ENCODE measurements around the gene ZCCHC24.

ZCCHC24 gene

GRCh38 chr10:79393924-79394610, 51.4 kb downstream of the ZCCHC24 start:
- no peak for DNase-seq

GRCh38 chr10:79393221-79393923, 52.1 kb downstream of the ZCCHC24 start:
- no peak for DNase-seq

GRCh38 chr10:79392506-79393176, 52.8 kb downstream of the ZCCHC24 start:
- DNase-seq, result no peak

- DNase-seq, result no peak
Measured at GRCh38 chr10:79392020-79392398, 53.4 kb downstream of the ZCCHC24 start.

GRCh38 chr10:79391231-79392019, 54.0 kb downstream of the ZCCHC24 start:
- DNase-seq, result no peak

GRCh38 chr10:79390551-79391229, 54.7 kb downstream of the ZCCHC24 start:
- DNase-seq, result no peak

GRCh38 chr10:79390057-79390456, 55.4 kb downstream of the ZCCHC24 start:
- DNase-seq, result no peak

- DNase-seq, result no peak
Measured at GRCh38 chr10:79387974-79388850, 57.2 kb downstream of the ZCCHC24 start.

- DNase-seq, result no peak
Measured at GRCh38 chr10:79387466-79387973, 57.9 kb downstream of the ZCCHC24 start.

- DNase-seq, result no peak
Measured at GRCh38 chr10:79386637-79387465, 58.6 kb downstream of the ZCCHC24 start.

- DNase-seq, result no peak
Measured at GRCh38 chr10:79385804-79386531, 59.5 kb downstream of the ZCCHC24 start.

GRCh38 chr10:79385392-79385795, 60.0 kb downstream of the ZCCHC24 start:
- DNase-seq, result no peak

- DNase-seq, result no peak
Measured at GRCh38 chr10:79384773-79385391, 60.5 kb downstream of the ZCCHC24 start.

GRCh38 chr10:79383974-79384606, 61.3 kb downstream of the ZCCHC24 start:
- DNase-seq, result no peak

- DNase-seq, result no peak
Measured at GRCh38 chr10:79382491-79382941, 62.9 kb downstream of the ZCCHC24 start.

GRCh38 chr10:79381804-79382221, 63.6 kb downstream of the ZCCHC24 start:
- DNase-seq, result no peak

GRCh38 chr10:79380946-79381721, 64.3 kb downstream of the ZCCHC24 start:
- DNase-seq, result no peak

Data from amniotic stem cell (primary cell).